HG02970 (cell line): ENCODE measurements around the gene ZNF280A.
A peak's percentile ranks its signal among the peaks of the same experiment; 100 is the strongest.
"Not testable (repeated sequence)": the region's sequence is repeated elsewhere in the genome, so short reads cannot be mapped to it uniquely, and the experiment has no call there.

Experiments
- ATAC-seq: cut with Tn5 transposase; IDR thresholded peaks from one replicate; pipeline ENCODE4 v1.9.1; 2021; ENCODE audit warnings: mild to moderate bottlenecking, moderate library complexity, moderate number of reproducible peaks; ENCODE audit not compliant: unreplicated experiment, low FRiP score

Gene ZNF280A

GRCh38 chr22:22515890-22516289 lies 4.2 kb downstream of the ZNF280A start:
- no peak for ATAC-seq

GRCh38 chr22:22514431-22514830 lies 5.6 kb downstream of the ZNF280A start:
- ATAC-seq, result not testable (repeated sequence)

GRCh38 chr22:22513619-22514018 lies 6.5 kb downstream of the ZNF280A start:
- no peak for ATAC-seq

GRCh38 chr22:22512951-22513350 lies 7.1 kb downstream of the ZNF280A start:
- ATAC-seq, result no peak

DNA sequence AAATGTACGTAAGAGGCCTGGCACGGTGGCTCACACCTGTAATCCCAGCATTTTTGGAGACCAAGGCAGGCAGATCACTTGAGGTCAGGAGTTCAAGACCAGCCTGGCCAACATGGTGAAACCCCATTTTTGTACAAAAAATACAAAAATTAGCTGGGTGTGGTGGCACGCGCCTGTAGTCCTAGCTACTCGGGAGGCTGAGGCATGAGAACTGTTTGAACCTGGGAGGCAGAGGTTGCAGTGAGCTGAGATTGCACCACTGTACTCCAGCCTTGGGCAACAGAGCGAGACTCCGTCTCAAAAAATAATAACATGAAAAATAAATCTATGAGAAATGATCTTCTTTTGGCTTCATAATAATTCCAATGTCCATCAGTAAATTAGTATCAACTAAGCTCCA lies 9.2 kb downstream of the ZNF280A start:
- ATAC-seq, result not testable (repeated sequence)

- ATAC-seq, result not testable (repeated sequence)
These were observed 10.2 kb downstream of the ZNF280A start for GRCh38 chr22:22509912-22510311.

- ATAC-seq, result peak; percentile 75
These were observed 11.5 kb downstream of the ZNF280A start, which contains the start of gene ZNF280B for GRCh38 chr22:22508274-22509176. Gene ZNF280B, minus strand, starts transcription at chr22:22508742. Its CDS starts 19,344 bp downstream, at chr22:22489398.

- no peak for ATAC-seq
These were observed 12.3 kb downstream of the ZNF280A start for GRCh38 chr22:22507743-22508273.

DNA sequence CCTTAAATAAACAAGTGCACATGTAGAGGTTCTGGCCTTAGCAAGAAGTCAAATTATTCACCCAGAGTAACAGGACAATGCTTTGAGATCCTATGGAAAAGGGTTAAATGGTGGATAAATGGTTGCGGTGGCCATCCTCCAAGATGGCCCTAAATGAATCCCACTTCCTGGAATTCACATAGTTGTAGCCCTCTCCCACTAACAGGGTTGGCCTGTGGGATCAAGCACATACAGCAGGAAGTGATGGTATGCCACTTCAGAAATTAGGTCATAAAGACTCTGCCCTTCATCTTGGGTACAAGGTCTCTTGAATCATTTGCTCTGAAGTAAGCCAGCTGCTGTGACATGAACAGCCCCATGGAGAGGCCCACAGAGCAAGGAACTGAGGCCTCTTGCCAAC lies 13.3 kb downstream of the ZNF280A start:
- no peak for ATAC-seq

DNA sequence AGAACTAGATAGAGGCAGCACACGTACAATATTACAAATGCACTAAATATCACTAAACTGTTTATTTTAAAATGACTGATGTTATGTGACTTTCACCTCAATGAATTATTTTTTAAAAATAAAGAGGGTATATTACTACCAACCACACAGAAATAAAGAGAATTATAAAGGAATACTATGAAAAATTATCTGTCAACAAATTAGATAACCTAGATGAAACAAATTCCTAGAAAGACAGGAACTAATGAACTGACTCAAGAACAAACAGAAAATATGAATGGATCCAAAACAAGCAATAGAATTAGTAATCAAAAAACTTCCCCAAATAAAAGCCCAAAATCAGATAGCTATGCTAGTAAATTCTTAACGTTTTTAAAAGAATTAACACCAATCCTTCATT lies 21.8 kb downstream of the ZNF280A start:
- ATAC-seq, result no peak

GRCh38 chr22:22491589-22491988 lies 28.5 kb downstream of the ZNF280A start:
- not testable (repeated sequence) for ATAC-seq

DNA sequence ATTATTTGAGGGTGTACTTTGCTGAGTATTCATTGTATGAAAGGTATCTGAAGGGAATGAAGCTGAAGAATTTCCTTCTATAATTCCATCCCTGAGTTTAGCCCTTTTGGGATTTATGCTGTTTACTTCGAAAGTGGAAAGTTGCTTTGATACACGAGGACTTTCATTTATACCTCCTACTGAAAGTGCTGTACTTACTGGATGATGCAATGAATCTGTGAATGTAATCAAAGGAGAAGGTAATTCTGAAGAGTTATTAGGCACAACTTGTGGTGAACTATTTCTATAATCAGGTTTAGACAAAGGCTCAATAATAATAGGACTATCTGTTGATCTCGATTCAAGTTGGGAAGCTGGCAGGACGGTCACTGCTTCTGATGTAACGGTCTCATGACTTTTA lies 31.3 kb downstream of the ZNF280A start:
- no peak for ATAC-seq

DNA sequence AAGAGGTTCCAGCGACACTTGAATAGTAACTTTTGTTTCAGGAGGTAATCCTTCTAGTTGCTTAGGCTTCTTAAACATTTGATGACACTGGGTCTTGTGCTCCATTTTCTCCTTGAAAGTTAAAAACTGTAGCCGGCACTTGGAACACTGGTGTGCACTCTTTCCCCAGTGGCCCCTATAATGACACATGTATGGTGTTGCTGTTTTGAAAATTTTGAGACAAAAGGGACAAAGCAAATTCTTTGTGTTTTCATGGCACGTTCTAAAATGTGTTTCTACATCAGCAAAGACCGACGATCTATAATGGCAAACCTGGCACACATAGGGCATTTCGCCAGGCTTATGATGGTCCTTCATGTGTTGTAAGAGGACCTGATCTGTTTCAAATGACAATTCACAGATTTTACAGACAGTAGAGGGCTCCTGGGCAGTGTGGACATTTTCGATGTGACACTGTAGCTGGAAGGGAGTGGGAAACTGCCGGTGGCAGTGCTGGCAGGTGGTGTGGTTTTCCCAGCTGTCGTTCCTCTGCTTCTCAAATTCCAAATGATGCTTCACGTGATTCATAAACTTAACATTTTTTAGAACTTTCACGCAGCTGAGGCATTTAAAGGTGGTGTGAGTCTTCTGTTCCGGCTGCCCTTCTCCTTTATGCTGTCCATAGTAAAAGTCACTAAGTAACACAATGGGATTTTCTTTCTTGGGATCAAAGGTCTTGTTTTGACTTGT lies 32.0 kb downstream of the ZNF280A start:
- no peak for ATAC-seq

DNA sequence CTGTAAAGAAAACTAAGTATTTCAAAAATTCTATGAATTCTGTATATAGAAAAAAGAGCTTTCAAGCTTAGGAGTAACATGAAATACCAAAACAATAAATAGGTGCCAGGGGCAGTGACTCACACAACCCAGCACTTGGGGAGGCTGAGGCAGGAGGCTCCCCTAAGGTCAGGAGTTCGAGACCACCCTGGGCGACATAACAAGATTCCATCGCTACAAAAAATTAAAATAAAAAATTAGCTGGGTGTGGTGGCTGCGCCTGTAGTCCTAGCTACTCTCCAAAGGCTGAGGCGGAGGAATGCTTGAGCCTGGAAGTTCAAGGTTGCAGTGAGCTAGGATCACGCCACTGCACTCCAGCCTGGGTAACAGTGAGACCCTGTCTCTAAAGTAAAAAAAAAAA lies 33.0 kb downstream of the ZNF280A start:
- ATAC-seq, result no peak

GRCh38 chr22:22486132-22486899 lies 33.8 kb downstream of the ZNF280A start:
- ATAC-seq, result no peak

DNA sequence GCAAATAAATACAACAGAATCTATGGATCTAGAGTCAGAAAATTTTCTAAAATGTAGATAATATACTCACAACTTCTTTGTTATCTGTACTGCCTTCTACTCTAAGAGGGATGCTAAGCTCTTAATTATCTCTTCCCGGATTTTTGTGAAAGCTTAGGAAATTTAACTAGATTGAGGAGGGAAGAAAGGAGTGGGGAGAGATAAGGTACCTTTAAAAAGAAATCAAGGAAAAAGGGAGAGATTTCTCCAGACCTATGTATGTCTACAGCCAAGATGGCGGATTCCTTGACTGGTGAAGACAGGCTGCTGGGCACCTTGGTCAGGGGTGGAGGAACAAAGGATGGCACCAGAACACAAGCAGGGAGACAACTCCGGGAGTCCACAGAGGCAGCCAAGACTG lies 34.5 kb downstream of the ZNF280A start:
- no peak for ATAC-seq

DNA sequence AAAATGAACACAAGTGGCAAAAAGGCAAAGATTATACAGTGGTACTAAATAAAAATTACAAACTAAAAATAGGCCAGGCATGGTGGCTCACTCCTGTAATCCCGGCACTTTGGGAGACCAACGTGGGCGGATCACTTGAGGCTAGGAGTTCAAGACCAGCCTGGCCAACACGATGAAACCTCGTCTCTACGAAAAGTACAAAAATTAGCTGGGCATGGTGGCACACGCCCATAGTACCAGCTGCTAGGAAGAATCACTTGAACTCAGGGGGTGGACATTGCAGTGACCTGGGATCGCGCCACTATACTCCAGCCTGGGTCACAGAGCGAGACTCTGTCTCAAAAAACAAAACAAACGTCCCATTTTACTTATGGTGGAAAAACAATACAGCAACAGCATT lies 36.0 kb downstream of the ZNF280A start:
- ATAC-seq, result no peak

- no peak for ATAC-seq
These were observed 39.1 kb downstream of the ZNF280A start for GRCh38 chr22:22480940-22481339.

GRCh38 chr22:22479999-22480532 lies 40.0 kb downstream of the ZNF280A start:
- ATAC-seq, result no peak

- no peak for ATAC-seq
These were observed 41.0 kb downstream of the ZNF280A start for GRCh38 chr22:22479116-22479515.
